B cell (primary cell): Measurements from ENCODE around the gene TREH. TPM values are rescaled to one million over a fixed set of nuclear protein-coding genes. Genes with fewer than 3 reads are reported as not detected.

Experiments used
- ATAC-seq: fragments of 200-7000 bp; cut with Tn5 transposase; one replicate; pipeline ENCODE4 v1.10.0; 2021; ENCODE audit warnings: low read depth, mild to moderate bottlenecking, moderate number of reproducible peaks, moderate library complexity
- CTCF ChIA-PET: fragments of 350-600 bp; sonication (Branson Sonifier 250); formaldehyde crosslinking; loops from one replicate; lab custom pipeline; 2021; ENCODE audit warnings: antibody characterized with exemption, inconsistent platforms; lab: Charles Lee
- POLR2A ChIA-PET: fragments of 350-600 bp; sonication (Branson Sonifier 250); formaldehyde crosslinking; loops from one replicate; lab custom pipeline; 2021; ENCODE audit warnings: antibody characterized with exemption; lab: Charles Lee
- DNase-seq: peaks from one replicate; pipeline ENCODE4 v3.0.0; 2013
- H2AFZ ChIP-seq: 2 replicates; pipeline ENCODE4 v1.6.1; 2012; ENCODE audit warnings: mild to moderate bottlenecking, low read depth, low read length; ENCODE audit not compliant: insufficient read depth, poor library complexity, severe bottlenecking
- H3K27ac ChIP-seq, 2 donors: 1 replicate in 1 of 2; 2 replicates in 1 of 2; pipeline ENCODE4 v1.5.1; 2012 to 2013; ENCODE audit warnings: low read length in 2 of 2, mild to moderate bottlenecking in 2 of 2, moderate library complexity in 1 of 2
- H3K27me3 ChIP-seq, 4 experiments: fragments of 200-600 bp in 1 of 4; sonication (generic) in 1 of 4; replicated peaks in 1 of 4; 1 replicate in 2 of 4; 2 replicates in 2 of 4; pipeline versions ENCODE4 v1.6.1 to v1.7.0; 2013 to 2016; ENCODE audit warnings: low read length in 3 of 4, mild to moderate bottlenecking in 2 of 4, mixed read lengths in 1 of 4, moderate library complexity in 1 of 4; ENCODE audit not compliant: insufficient read depth in 4 of 4, control insufficient read depth in 3 of 4; ENCODE audit errors: control extremely low read depth in 1 of 4
- H3K36me3 ChIP-seq, 2 experiments: replicated peaks in 1 of 2; 1 replicate in 1 of 2; 2 replicates in 1 of 2; pipeline versions ENCODE4 v1.6.1 to v1.7.1; 2013; ENCODE audit warnings: low read length in 1 of 2; ENCODE audit not compliant: insufficient read depth in 2 of 2, control insufficient read depth in 1 of 2; ENCODE audit errors: control extremely low read depth in 1 of 2, extremely low read depth in 1 of 2
- H3K4me1 ChIP-seq, 2 donors: fragments of 200-600 bp in 1 of 2; sonication (generic) in 1 of 2; 1 replicate in 1 of 2; 2 replicates in 1 of 2; pipeline versions ENCODE4 v1.5.1 to v1.6.1; 2013 to 2017; ENCODE audit warnings: low read length in 2 of 2; ENCODE audit not compliant: control insufficient read depth in 2 of 2, insufficient read depth in 2 of 2
- H3K4me2 ChIP-seq: replicated peaks from 2 replicates; pipeline ENCODE3; 2012; ENCODE audit warnings: mild to moderate bottlenecking, low read depth, low read length; ENCODE audit not compliant: poor library complexity, severe bottlenecking
- H3K4me3 ChIP-seq, 5 experiments: fragments of 200-600 bp in 1 of 5; sonication (generic) in 1 of 5; 1 replicate in 3 of 5; 2 replicates in 2 of 5; pipeline versions ENCODE4 v1.5.1 to v1.7.0; 2011 to 2016; ENCODE audit warnings: low read length in 4 of 5, mild to moderate bottlenecking in 4 of 5, low read depth in 2 of 5, control low read depth in 1 of 5, moderate library complexity in 1 of 5; ENCODE audit not compliant: insufficient read depth in 1 of 5; ENCODE audit errors: control extremely low read depth in 1 of 5, extremely low read depth in 1 of 5
- H3K79me2 ChIP-seq: fragments of 200-600 bp; sonication (generic); one replicate; pipeline ENCODE4 v1.6.0; 2016; ENCODE audit warnings: low read length; ENCODE audit not compliant: control insufficient read depth, insufficient read depth
- H3K9ac ChIP-seq: fragments of 200-600 bp; sonication (generic); 2 replicates; pipeline ENCODE4 v1.6.1; 2017; ENCODE audit warnings: mild to moderate bottlenecking, low read length, moderate library complexity
- H3K9me3 ChIP-seq, 3 donors: one replicate each; pipeline versions ENCODE4 v1.6.1 to v1.7.1; 2013; ENCODE audit warnings: low read length in 2 of 3; ENCODE audit not compliant: control insufficient read depth in 2 of 3, insufficient read depth in 1 of 3; ENCODE audit errors: control extremely low read depth in 1 of 3
- H4K20me1 ChIP-seq: 2 replicates; pipeline ENCODE4 v1.6.0; 2012; ENCODE audit warnings: mild to moderate bottlenecking, low read length; ENCODE audit not compliant: insufficient read depth, control insufficient read depth, poor library complexity, severe bottlenecking
- H3K27ac Mint-ChIP-seq: one replicate; pipeline ENCODE4 v1.8.0; 2021; ENCODE audit warnings: mixed read lengths
- H3K27me3 Mint-ChIP-seq: one replicate; pipeline ENCODE4 v1.8.0; 2021; ENCODE audit warnings: mixed read lengths
- H3K4me1 Mint-ChIP-seq: one replicate; pipeline ENCODE4 v1.8.0; 2021; ENCODE audit warnings: mixed read lengths
- H3K4me3 Mint-ChIP-seq: one replicate; pipeline ENCODE4 v1.8.0; 2021; ENCODE audit warnings: mixed read lengths
- H3K9me3 Mint-ChIP-seq: one replicate; pipeline ENCODE4 v1.8.0; 2022; ENCODE audit warnings: mixed read lengths; ENCODE audit not compliant: insufficient read depth
- EZH2 ChIP-seq: IDR thresholded peaks from 2 replicates; pipeline ENCODE4 v1.6.1; 2012; ENCODE audit warnings: borderline replicate concordance, low read depth, mild to moderate bottlenecking, moderate library complexity, low read length; ENCODE audit not compliant: insufficient read depth, poor library complexity, severe bottlenecking
- WGBS: methylation state at CpG from one replicate; pipeline ENCODE4 v1.1.5; 2013; ENCODE audit warnings: missing lambda C conversion rate; ENCODE audit not compliant: insufficient coverage; 5-methylcytosine and 5-hydroxymethylcytosine counted together
- intact Hi-C: fragments of 100-400 bp; cut with micrococcal nuclease; formaldehyde crosslinking; loops from one replicate; pipeline ENCODE4 v1.10.0; 2022
- polyA plus RNA-seq: library from polyadenylated mRNA; depleted of rRNA; stranded (reverse); fragments of >200 nt; gene quantifications from 2 replicates; pipeline ENCODE4 v1.2.3, GENCODE V29; 2012
- total RNA-seq, 2 donors: library from RNA; stranded (reverse); fragments of 120-200 nt in 1 of 2; gene quantifications; 1 replicate in 1 of 2; 2 replicates in 1 of 2; pipeline versions ENCODE4 v1.2.3 to v1.2.4, GENCODE V29; 2013 to 2022
- TF ChIP-seq, protein P1 (sequence below): fragments of 200-600 bp; IDR thresholded peaks from one replicate; pipeline ENCODE4 v1.8.0; 2022; ENCODE audit warnings: antibody characterized with exemption, mild to moderate bottlenecking

TREH gene
- total and polyA plus RNA-seq, 2 donors (not counting 1 experiment from before 2014, with no cell fraction given), result not detected

DNA sequence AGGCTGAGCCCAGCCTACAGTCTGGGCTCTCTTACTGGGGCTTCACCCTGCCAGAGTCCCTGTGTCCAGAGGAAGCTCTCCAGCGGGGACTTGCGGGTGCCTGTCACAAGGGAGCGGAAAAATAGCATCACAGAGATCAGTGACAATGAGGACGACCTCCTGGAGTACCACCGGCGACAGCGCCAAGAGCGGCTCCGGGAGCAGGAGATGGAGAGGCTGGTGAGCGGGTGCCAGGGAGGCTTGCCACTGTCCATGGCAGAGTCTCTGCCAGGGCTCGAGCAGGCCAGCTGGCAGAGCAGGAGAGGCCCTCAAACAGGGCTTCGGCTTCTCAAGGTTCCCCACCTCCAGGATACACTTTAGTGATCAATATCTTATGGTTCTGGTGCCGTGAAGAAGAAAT is 51.0 kb downstream of the TREH start:
- Histone ChIP-seq H3K4me3 (no peak overlapping the region), H3K27me3 (no peaks in the 10 kb centered on the region), H3K9ac (no peak overlapping the region), H3K9me3 (no peaks in the 10 kb centered on the region), H3K27ac (no peak overlapping the region), H3K36me3 (no peaks in the 10 kb centered on the region), H4K20me1 (no peaks in the 10 kb centered on the region), H3K4me1 (no peaks in the 10 kb centered on the region), H2AFZ (no peak overlapping the region), H3K79me2 (no peaks in the 10 kb centered on the region), H3K4me2 (no peak overlapping the region)
- TF ChIP-seq, protein P1, sequence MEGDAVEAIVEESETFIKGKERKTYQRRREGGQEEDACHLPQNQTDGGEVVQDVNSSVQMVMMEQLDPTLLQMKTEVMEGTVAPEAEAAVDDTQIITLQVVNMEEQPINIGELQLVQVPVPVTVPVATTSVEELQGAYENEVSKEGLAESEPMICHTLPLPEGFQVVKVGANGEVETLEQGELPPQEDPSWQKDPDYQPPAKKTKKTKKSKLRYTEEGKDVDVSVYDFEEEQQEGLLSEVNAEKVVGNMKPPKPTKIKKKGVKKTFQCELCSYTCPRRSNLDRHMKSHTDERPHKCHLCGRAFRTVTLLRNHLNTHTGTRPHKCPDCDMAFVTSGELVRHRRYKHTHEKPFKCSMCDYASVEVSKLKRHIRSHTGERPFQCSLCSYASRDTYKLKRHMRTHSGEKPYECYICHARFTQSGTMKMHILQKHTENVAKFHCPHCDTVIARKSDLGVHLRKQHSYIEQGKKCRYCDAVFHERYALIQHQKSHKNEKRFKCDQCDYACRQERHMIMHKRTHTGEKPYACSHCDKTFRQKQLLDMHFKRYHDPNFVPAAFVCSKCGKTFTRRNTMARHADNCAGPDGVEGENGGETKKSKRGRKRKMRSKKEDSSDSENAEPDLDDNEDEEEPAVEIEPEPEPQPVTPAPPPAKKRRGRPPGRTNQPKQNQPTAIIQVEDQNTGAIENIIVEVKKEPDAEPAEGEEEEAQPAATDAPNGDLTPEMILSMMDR, result no peak
- TF ChIP-seq EZH2, result no peak
- DNase-seq, result no peak
- Mint-ChIP-seq H3K4me1 (no peaks in the 10 kb centered on the region), H3K4me3 (no peak overlapping the region), H3K27ac (no peak overlapping the region), H3K9me3 (no peaks in the 10 kb centered on the region), H3K27me3 (peaks cover 4% of the 10 kb centered on the region)
- no peak for ATAC-seq
- ChIA-PET CTCF (no interaction called here), POLR2A (no interaction called here)
- WGBS, result 93% methylated on average over 11 of the region's 13 CpGs
- intact Hi-C loops, result no loop called here

DNA sequence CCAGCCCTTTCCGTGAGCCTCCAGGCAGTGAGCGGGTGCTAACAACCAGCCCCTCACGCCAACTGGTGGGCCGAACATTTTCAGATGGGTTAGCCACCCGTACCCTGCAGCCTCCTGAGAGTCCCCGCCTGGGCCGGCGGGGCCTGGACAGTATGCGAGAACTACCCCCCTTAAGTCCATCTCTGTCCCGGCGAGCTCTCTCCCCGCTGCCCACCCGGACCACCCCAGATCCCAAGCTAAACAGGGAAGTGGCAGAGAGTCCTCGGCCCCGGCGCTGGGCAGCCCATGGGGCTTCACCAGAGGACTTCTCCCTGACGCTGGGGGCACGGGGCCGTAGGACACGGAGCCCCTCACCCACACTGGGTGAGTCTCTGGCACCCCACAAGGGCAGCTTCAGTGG is 51.4 kb downstream of the TREH start:
- no peaks in the 10 kb centered on the region for H3K4me1 Mint-ChIP-seq
- Histone ChIP-seq H3K27me3 (no peaks in the 10 kb centered on the region), H3K79me2 (no peaks in the 10 kb centered on the region), H3K36me3 (no peaks in the 10 kb centered on the region), H2AFZ (no peak overlapping the region), H3K4me2 (no peak overlapping the region), H3K4me1 (no peaks in the 10 kb centered on the region), H3K27ac (no peak overlapping the region), H3K9ac (no peak overlapping the region), H4K20me1 (no peaks in the 10 kb centered on the region), H3K4me3 (no peak overlapping the region), H3K9me3 (no peaks in the 10 kb centered on the region)
- H3K27me3 Mint-ChIP-seq, result peaks cover 4% of the 10 kb centered on the region
- intact Hi-C loops, result no loop called here
- no peak for DNase-seq
- ChIA-PET CTCF (no interaction called here), POLR2A (no interaction called here)
- no peak for ATAC-seq
- H3K9me3 Mint-ChIP-seq, result no peaks in the 10 kb centered on the region
- no peak overlapping the region for H3K4me3 Mint-ChIP-seq
- no peak for TF ChIP-seq EZH2
- TF ChIP-seq, protein P1, result no peak
- H3K27ac Mint-ChIP-seq, result no peak overlapping the region
- 96% methylated on average over 20 of the region's 20 CpGs for WGBS
